ENCODE results near the gene OSBPL9.
A peak's percentile ranks its signal among the peaks of the same experiment; 100 is the strongest.

OSBPL9 gene

DNA sequence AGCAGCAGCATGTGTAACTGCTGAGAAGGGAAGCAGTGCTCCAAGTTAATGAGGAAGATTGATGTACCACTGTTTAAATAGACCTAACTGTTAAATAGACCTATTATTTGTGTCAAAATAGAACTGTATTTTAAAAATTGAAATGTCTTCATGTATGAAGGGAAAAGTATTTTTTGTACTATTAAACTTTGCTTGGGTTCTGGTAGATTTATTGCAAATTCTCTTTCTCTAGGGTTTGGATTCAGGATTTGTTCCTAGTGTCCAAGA is 128.3 kb downstream of the OSBPL9 start:
- DNase-seq = no peak

- no peak for DNase-seq
Measured at GRCh38 chr1:51749151-51749550, 132.3 kb downstream of the OSBPL9 start.

DNA sequence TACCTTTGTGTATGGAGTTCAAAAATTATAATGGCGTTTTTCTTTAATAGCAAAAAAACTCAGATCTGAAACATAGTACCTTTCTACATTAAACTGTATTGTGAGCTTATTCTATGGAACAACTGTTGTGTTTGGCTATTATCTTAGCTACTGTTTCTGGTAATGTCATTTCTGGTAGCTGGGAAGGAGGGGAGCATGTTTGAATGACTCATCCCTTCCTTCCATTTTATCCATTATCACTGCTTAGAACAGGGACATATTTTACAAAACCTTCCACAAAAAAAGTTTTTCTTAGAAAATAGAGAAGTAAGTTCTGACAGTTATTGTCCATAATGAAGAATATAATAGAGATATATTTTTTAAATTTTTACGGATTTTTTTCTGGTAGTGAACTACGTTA is 133.3 kb downstream of the OSBPL9 start:
- DNase-seq = no peak

DNA sequence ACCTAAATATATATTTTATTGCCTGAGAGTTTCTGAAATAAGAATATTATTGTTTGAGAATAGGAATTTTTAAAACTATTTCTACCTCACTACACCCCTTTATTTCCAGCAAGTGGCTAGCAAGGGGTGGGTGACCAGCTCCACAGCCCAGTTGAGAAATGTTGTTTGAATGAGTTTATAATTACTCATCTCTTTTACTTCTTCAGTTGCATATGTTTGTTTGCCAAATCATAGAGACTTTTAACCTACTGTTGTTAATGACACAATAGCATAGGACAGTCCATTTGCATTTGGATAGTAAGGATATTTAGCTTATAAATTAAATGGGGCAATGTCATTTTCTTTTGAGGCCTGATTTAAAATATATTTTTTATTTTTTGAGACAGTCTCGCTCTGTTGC is 133.8 kb downstream of the OSBPL9 start:
- no peak for DNase-seq

DNA sequence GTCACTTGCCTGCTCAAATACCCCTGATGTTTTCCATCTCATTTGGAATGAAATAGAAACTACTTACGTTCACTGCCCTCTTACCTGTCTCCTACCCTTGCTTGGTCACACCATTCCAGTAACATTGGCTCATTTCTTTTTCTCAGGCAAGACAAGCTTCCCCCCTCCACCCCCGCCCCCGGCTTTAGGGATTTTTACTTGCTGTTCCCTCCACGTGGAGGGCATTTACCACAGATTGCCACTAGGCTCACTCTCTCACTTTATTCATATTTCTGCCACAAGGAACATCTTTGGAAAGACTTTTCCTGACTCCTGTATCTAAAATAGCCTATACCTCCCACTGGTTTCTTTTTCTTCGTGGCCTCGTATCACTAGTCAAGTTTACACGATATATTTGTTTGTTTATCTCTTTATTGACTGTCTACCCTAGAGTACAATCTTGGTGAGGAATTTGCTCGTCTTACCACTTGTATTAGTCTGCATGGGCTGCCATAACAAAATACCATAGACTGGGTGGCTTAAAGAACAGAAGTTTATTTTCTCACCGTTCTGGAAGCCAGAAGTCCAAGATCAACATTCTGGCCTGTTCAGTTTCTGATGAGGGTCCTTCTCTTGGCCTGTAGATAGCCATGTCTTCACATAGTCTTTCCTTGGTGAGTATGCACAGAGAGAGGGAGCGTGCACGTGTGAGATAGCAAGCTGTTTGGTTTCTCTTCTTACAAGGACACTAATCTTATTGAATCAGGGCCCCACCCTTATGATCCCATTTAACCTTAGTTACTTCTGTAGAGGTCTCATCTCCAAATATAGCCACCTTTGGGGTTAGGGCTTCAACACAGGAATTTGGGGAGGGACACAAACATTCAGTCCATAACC is 135.4 kb downstream of the OSBPL9 start:
- no peak for DNase-seq

GRCh38 chr1:51753969-51754368 is 137.1 kb downstream of the OSBPL9 start:
- no peak for DNase-seq

GRCh38 chr1:51754666-51755065 is 137.8 kb downstream of the OSBPL9 start:
- no peak for DNase-seq

GRCh38 chr1:51755437-51755836 is 138.5 kb downstream of the OSBPL9 start:
- no peak for DNase-seq

DNA sequence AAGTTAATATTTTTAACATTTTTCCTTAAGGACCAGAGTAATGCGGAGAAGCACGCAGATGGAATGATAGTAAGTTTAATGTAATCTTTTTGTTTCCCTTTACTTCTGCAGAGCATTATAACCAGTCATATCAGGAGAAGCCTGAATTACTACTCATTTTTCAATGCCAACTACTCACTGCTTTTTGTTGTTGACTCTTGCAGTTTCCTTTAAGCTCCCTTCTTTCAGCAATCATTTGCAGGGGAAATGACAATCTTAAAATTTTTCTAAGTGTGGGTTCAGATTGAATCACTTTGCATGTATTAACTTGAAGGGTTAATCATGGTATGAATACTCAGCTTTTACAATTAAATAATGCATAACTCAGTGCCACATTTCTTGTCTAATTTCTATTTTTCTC is 139.4 kb downstream of the OSBPL9 start:
- DNase-seq = no peak

DNA sequence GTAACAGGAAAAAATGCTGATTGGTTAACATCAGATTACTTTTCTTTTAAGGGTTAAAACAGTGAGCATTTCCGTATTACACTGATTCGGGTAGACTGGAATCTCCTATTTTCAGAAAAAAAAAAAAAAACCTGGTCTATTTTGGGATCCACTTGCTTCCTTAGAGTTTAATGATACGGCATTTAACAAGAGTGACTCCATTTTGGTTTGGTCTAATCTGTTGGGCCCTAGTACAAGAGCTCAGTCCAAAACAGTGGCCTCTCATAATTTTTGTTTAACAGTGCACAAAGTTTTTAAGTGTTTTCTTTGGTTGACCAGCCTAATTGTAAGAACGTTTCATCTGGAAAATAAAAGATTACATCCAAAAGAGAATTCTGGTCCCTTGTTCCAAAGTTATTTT is 141.4 kb downstream of the OSBPL9 start:
- no peak for DNase-seq

DNA sequence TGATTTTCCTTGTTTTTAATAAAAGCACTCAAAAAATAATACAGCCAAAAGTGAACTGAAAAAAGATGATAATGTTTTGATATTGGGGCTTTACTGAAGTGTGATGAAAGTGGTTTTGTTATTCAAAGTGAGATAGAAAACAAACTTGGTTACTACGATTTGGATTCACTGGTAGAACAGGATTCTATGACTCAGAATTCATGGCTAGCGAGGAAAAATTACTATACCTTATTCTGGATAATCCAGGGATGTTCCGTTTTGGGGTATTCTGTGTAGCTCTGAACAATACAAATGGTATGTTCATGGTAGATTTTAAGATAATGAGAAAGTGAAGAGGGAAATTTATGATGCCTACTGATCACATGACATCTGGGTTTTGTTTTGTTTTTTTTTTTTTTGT is 144.0 kb downstream of the OSBPL9 start:
- DNase-seq = no peak

DNA sequence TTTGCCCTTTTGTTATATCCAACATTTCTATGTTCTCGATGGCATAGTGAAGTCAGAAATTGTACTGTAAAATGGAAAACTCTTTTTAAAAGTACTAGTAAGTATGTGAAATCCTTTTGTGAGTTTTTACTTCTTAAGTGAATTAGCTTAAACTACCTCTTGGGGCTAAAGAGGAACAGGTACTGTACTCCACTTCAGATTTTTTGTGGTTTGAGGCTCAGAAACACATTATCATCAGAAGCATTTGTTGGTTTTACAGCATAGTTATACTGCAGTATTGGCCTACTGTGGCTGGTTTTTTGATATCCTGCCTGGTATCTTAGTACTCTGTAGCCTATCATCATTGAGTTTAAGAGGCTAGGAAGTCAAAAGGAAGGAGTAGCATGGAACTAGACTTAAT is 144.5 kb downstream of the OSBPL9 start:
- no peak for DNase-seq

GRCh38 chr1:51768971-51769588 is 152.2 kb downstream of the OSBPL9 start:
- peak; percentile 51 for DNase-seq

- DNase-seq = no peak
Measured at GRCh38 chr1:51776408-51776807, 159.5 kb downstream of the OSBPL9 start.

GRCh38 chr1:51780927-51781326 is 164.0 kb downstream of the OSBPL9 start:
- no peak for DNase-seq

DNA sequence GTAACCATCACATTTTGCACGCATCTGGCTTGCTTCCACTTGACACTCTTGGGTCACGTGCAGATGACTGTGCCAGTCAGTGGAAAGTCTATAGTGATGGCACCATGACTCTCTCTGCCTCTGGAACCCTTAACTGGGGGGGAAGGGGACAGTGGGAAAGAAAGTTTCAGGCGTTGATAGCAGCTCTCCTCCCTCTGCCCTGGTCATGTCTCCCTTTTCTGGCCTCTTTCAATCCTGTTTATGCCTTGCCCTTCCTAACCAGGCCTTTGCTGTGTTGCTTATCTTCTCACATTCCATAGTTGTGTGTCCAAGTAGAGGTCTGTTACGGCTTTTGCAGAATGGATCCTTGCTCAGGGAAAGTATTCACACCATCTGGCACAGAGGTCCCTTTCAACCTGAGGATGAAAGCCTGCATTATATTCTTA is 168.1 kb downstream of the OSBPL9 start:
- no peak for DNase-seq

DNA sequence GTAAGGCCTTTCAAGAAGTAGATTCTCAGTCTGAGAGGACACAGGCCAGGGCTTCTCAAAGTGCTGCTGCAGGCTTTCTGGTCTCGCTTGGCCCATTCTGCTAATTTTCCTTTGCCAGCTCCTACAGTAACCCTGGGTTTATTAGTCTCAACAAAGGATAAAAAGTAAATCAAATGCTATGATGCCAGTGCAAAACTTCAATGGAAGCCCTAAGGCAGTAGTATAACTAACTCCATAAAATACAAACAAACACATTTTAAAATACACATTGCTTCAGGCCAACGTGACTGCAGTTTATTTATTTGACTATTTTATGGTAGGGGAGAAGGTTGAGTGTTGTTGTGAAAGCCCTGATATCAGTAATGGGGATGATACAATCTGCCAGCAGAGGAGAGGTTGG is 172.0 kb downstream of the OSBPL9 start:
- DNase-seq = no peak

GRCh38 chr1:51789342-51789741 is 172.4 kb downstream of the OSBPL9 start:
- DNase-seq = no peak

GRCh38 chr1:51790385-51790784 is 173.5 kb downstream of the OSBPL9 start:
- DNase-seq = no peak

GRCh38 chr1:51791888-51792287 is 175.0 kb downstream of the OSBPL9 start:
- DNase-seq = no peak

GRCh38 chr1:51792864-51793263 is 176.0 kb downstream of the OSBPL9 start:
- no peak for DNase-seq

DNA sequence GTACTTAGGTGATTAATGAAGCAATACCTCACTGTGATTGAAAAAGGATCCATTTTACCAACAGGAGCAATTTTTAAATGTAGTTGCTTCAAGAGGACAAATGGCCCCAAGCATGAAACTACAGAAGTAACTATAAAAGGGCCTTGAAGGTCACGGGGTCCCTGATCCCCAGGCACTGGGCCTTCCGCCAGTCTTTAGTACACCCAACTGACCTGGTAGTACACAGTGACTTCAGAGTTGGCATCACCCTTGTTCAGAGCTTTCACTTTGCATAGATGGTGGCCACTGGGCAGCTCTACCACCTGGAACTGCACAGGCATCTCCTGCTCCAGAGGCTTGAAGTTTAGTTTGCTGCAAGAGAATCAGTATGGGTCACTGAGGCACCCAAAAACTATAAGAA is 177.4 kb downstream of the OSBPL9 start:
- DNase-seq = no peak

GRCh38 chr1:51794868-51795267 is 178.0 kb downstream of the OSBPL9 start:
- no peak for DNase-seq

DNA sequence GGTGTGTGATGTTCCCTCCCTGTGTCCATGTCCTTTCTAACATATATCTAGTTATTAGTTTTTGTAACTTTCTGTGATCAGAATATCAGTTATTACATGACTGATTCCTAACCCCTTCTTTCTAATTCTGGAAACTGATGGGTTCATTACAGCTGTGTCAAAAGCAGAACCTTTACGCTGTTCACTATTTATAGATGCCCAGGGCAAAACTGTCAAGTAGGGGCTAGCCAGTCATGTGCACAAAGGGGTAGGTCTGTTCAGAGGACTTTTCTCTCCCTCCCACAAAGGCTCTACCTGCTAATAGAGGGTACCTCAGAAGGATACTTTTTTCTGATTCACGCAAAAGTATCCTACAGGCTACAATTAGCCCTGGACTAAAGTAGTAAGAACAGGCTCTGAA is 182.5 kb downstream of the OSBPL9 start:
- DNase-seq = no peak

- DNase-seq = no peak
Measured at GRCh38 chr1:51814513-51814912, 197.6 kb downstream of the OSBPL9 start.

Data from CD4-positive, alpha-beta T cell treated with Interleukin-17A for 1 hour (primary cell).